SH-SY5Y (cell line): ENCODE results near the gene IGF2R.

Source experiments
- GATA2 ChIP-seq: IDR thresholded peaks from 2 replicates; pipeline ENCODE4 v1.6.1; 2011; ENCODE audit warnings: mild to moderate bottlenecking, low read depth, low read length
- GATA3 ChIP-seq: IDR thresholded peaks from 2 replicates; pipeline ENCODE4 v1.6.1; 2011; ENCODE audit warnings: low read depth, mild to moderate bottlenecking, low read length, moderate library complexity

DNA sequence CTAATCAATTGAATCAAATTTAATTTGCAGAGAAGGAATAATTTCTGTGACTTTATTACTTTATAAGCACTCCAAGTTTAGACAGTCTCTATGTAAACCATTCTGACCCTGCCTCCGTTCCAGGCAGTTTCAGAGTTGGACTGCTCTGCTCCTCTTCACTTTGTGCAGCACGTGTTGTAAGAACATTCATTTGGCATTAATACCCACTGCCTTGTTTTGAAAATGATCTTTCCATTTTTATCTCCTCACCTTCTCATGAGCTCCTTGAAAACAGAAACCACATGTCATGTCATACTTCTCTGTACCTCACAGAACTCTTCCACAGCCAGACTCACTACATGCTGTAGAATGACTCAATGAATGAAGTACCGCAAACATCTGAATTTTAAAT, 178.3 kb downstream of the IGF2R start:
- no peak for TF ChIP-seq GATA2
- TF ChIP-seq GATA3, result no peak
